A172 (cell line): Measurements from ENCODE around the gene MCC. TPM values are rescaled to one million over a fixed set of nuclear protein-coding genes. Genes with fewer than 3 reads are reported as not detected.

Source experiments
- DNase-seq: peaks from one replicate; pipeline ENCODE4 v3.0.0-alpha.2; 2015; ENCODE audit warnings: low spot score
- total RNA-seq: library from RNA; depleted of rRNA; stranded (reverse); fragments of >200 nt; shearing (Covaris generic); gene quantifications from 2 replicates; pipeline ENCODE4 v1.2.3, GENCODE V29; 2014

The MCC gene
- total RNA-seq, 1 experiment from 2014 or later: 1.8 TPM

DNA sequence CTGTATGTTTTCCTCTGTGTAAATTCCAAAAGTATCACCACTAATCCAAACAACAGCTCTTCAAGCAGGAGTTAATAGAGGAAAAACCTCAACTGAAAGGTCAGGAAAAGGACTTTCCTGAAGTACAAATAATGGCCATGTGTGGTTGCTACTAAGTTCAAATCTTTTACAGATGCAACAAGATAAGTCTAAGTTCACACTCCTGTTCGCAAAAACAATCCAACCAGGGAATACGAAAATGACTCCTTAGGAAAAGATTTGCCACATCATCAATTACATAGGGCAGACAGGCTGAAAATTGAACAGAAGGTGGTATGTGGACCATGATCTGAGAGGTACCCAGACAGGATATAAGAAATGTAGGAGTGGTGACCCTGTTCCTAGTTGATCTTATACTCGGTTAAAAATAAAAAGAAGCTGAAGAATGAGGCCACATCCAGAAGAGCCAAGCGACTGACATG, 263.6 kb downstream of the MCC start:
- no peak for DNase-seq

DNA sequence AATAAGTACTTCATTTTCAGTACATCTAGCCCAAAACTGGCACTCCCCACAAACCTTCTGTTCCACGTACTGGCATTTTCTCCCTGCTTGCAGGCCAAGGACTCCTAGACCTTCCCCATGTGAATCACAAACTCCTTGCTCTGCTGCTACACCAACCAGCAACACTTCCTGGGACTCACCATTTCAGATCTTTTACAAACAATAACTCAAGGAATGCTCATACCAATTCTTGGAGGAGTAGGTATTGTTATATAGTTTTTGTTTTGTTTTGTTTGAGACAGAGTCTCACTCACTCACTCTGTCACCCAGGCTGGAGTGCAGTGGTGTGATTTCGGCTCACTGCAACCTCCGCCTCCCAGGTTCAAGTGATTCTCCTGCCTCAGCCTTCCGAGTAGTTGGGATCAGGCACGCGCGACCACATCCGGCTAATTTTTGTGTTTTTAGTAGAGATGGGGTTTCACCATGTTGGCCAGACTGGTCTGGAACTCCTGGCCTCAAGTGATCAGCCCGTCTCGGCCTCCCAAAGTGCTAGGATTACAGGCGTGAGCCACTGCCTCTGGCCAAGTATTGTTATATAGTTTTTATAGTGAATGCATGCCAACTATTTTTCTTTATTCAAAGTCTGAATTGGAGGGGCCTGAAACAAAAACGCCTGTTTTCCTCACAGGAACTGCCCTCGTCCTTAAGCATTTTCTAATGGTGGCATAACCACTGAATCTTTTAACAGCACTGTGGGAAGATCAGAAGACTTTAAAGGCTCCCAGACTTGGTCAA, 264.2 kb downstream of the MCC start:
- DNase-seq: no peak

DNA sequence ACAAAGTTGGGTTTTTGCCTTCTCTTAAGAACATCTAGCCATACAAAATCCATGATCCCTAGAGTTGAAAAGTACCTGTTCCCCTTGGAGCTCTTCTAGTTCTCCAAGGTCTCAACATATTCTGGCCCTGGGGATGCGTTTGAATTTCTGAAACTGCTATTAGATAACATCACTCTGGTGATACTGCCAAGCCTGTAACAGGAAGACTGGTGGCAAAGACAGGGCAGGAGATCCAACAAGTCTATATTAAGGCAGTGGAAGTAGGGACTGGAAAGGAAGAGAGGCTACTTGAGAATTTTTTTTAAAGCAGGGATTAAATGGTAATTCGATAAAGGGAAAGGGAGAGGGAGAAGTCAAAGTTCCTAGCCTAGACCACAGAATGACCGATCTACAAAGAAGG, 264.9 kb downstream of the MCC start:
- DNase-seq: no peak

DNA sequence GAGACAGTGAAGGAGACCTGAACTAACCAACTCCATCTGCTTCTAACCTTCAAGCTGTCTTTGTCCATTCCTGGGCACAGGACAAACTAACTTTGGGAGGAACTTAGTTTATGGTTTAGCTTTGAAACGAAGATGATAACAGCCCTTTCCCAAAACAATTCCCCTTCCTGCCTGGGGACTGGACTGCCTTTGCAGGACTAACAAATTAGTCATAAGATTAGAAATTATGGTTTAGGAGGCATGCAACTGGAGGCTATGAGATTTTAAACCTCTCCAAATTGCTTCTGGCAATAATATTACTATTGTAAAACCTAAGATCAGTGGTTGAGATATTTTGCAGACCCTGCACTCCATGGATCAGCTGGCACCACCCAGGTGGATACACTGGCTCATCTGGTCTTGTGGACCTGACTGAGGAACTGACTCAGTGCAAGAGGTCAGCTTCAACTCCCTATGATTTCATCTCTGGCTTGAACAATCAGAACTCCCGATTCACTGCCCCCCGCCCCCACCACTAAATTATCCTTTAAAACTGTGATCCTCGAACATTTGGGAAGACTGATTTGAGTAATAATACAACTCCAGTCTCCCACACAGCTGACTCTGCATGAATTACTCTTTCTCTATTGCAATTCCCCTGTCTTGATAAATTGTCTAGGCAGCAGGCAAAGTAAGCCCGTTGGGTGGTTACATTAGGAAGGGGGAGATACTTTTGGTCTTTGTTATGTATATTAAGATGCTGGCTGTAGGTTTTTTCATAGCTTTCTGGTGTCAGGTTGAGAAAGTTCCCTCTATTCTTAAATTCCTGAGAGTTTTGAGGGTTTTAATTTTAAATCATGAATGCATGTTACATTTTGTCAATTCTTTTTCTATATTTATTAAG, 266.7 kb downstream of the MCC start:
- no peak for DNase-seq

DNA sequence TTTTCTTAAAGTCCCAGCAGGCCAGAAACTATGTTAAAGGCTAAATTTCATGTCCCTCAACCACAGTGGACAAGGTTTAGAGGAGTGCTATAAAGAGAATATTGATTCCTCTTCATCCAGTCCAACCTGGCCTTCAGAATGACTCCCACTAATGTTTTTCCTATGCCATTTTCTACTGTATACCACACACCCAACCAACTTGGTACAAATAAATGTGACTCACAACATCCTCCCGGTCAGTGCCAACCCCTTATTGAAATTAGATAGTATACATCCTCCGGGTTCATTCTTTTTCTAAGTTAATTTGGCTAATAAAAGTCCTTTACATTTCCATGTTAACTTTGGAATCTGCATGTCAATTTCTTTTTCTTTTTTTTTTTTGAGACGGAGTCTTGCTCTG, 268.6 kb downstream of the MCC start:
- no peak for DNase-seq

DNA sequence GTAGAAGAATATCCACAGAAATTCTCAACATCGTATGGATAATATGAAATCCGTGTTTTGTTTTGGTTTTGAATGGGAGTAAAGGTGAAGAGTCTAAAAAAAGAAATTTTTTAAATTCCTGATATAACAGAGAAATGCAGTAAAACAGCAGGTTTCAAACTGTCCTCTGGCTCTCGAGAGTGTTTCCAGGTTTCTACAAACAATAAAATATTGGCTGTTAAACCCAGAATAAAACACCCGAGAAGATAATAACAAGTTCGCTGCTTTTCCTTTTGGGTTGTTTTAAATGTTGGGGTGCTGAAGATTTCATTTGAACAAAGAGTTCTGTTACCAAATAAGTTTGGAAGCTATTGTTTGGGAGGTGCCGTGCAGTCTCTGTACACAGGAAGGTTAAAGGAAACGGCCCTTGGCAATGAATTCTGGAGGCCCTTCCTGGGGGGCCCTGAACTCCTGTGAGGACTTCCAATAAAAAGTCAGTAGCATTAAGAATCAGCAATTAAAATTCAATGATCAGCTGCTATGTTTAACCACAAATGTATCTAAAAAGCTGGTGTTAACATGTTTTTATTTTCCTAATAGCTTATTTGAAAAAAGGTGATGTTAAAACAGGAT, 269.2 kb downstream of the MCC start:
- no peak for DNase-seq

DNA sequence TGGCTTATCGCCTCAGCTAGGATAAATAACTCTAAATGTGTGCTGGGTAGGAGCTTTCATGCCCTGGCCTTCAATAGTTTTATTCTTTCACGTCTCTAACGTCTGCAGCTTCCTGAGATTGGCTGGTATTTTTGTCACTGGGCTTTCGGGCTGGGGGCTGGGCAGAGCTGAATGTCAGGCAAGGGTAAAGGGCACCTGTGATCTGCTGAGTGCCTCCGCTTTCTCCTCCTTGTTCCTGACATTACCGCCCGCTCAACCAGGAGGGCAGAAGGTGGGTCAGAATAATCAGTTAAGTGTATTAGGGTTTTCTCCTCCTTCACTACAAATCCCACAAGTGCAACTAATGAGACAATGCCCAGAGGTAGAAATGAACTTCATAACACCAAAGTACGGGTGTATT, 270.1 kb downstream of the MCC start:
- DNase-seq: no peak

DNA sequence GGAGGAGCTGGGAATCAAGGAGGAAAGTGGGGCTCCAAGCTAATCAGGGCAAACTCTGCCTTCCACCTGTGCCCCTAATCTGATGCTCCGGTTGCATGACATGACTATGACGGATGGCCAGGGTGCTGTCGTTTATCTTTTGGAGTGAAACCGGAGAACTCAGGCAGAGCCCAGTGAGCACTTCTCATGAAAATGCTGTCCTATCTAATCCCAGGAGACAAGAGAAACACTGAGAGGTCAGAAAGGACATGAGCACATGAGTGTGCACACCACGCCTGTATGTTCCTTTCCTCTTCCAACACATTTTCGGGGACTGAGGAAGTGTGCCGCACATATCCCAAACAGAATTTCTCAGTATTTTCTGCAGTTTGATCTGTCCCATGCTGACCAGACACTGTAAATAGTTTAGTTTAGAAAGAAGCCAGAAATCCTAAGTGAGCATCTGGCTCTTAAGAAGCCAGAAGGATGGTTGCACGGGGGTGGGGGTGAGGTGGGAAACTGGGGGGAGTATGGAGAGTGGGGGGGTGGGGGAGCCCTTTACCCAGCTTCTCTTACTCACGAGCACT, 270.6 kb downstream of the MCC start:
- no peak for DNase-seq

DNA sequence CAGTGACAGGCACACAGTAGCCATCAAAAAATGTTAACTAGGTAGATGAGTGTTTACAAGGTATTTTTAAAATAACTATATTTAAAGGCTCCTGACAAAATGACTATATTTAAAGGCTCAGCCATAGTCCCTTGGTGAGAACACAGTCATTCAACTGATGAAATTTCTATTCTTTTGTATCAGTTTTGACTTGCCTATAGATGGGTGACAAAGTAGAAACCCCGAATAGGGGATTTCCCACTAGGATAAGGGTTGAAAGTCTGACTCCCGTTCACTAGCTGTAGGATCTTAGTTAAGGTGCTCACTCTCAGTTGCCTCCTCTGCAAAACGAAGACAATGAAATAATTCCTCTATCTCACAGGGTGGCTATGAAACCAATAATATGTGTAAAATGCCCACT, 271.7 kb downstream of the MCC start:
- no peak for DNase-seq

DNA sequence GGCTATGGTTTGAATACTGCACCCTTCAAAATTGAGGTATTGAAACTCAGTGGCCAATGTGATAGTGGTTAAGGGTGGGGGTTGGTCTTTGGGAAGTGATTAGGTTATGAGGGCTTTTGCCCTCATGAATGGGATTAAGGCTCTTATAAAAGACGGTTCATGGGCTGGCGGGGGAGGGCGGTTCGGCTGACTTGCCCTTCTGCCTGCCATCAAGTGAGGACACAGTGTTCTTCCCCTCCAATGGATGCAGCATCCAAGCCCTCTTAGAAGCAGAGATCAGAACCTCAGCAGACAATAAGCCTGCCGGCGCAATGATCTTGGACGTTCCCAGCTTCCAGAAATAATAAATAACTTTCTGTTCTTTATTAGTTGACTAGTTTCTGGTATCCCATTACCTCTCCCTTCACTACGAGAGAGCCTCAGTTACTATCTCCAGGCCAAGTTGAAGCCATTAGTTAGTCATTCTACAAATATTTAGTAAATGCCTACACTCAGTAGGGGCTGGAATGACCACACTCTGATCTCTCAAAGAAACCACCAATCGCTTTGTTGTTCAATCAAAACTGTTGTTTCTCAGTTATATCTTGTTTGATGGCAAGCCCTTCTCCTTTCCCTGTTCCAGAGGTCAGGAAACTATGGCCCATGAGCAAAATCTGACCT, 272.7 kb downstream of the MCC start:
- DNase-seq: no peak

DNA sequence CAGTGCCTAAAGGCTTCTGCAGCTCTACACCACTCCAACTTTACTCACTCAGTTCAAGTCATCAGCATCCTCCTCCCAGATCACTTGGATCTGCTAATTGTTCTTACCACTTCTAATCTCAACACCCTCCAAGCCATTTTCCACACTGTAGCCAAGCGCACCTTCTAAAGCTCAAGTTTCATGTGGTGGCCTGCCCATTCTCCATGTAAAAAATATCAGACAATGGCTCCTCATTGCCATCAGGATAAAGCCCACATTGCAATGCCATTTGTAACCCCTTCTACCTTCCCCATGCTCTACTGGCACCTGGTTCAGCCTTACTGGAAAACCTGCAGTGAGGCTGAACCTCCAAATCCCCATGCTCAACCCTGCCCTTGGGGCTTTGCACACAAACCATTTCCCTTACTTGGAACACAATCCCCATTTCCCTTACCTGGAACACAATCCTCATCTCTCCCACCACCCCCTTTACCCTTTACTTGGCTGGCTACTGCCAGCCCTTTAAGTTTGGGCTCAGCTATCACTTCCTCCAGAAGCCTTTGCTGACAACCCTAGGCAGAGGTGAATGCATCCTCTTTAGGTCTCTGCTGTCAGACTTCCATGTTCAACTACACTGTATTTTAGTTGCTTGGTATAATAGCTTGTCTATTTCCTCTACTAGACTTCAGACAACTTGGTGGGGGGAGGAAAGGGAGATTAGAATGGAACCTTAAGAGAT, 273.5 kb downstream of the MCC start:
- no peak for DNase-seq

DNA sequence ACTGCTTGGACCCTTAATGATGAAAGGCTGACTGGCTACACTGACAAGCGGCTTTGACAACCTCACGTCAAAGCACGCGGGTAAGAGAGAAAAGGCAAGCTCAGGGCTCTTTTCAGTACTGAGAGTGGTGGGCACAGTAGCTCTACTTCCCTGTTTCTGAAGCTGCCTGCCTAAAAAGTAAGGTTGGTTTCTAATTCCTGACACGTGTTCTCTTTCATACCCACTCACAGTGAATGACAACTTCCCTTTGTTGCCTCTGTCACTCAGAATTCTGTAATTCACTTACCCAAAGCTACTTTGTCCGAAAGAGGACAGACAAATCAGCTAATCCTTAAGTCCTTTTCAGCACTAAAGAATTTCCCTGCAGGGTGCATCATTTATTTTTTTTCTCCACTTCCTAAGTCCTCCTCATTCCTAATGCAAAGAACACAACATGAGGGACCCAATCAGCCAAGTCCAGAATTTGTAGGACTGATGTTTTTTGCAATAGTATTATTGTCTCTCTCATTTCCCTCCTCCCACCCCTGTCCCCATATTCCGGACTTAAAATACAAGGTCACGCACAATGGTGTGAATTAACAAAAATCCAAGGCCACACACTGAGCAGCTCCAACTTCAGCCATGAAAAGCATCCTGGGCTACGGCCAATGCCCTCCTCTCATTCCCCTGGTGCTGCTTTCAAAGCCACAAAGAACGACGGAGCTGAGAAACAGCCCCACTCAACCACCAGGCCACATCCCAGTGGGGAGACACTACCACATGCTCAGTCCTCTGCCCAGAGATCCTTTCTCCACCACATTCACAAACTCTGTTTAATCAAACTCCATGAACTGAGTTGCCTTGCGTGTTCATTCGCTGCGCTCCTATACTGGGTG, 274.5 kb downstream of the MCC start:
- no peak for DNase-seq

DNA sequence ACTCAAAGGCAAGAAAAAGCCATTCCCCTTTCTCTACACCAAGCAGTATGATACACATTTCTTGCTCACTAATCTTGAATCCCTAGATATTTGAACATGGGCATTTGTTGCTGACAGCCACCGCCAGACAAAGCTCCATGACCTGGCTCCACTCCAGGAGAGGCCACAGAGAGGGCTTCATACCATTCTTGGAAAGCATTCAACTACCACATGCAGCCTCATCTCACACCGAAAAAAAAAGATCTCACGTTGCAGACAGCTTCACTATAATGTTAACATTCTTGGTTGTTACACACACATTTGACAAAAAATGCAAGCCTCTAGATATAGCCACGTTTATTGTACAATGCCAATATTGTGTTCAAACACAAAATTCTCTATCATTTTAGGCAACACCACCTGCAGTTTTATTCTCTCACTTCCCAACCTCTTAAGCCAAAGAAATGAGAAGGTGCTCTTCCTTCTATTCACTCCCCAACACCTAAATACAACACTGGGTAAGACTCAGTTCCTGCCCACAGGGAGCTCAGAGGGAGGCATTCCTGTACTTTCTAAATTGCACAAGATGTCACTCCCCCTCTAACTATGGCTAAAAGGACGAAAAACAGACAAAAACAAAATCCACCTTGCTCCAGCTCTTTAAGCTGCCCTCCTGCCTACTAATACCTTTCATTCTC, 275.9 kb downstream of the MCC start:
- no peak for DNase-seq

DNA sequence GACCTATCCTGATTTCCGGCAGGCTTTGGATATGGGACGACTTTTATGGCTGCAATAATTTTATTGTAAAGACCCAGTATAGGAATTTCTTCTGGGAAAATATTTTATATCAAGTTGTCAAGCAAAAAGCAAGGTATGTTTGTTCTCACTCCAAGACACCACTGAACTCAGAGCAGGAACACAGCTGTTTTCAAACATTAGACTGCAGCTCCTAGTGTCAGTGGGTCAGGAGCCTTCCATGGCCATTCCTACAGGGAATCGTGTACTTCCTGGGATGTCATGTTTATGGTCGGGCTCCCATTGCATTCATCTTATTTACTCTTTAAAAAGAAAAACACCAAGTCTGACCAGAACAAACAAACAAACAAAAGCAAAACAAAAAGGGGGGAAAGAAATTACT, 278.8 kb downstream of the MCC start:
- DNase-seq: no peak

DNA sequence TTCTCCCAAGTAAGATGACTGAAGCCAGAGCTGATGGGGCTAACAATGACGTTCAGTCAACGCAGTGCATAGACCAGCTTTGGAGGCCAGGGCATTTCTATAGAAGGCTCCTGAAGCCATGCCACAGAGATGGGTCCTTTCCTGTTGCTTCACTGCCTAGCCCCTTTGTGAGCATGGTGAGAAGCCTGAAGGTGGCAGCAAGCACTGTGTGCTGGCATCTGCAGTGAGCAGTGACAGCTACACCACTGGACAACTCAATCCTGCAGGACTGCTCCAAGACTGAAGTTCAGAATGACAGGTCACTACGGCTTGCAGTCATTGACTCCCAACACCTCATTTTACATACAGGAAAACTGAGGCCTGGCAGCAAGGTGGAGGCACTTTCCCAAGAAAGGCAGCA, 282.4 kb downstream of the MCC start:
- DNase-seq: no peak

DNA sequence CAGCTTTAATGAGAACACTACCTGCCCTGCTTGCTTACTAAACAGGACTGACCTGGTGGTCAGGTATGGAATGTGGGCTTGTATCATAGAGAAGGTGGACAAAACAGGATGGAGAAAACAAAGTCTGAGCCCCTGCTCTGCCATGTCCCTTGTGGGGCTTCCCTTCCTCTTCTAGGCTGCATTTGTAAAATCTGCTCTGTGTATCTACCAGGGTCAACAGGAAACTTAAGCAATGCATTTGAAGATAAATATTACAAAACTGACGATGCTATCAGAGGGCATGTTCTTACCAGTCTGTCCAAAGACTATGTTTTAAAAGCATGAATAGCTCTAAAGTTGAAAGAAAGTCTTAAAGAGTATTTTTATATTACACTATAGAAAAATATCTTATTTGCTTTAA, 282.9 kb downstream of the MCC start:
- no peak for DNase-seq

DNA sequence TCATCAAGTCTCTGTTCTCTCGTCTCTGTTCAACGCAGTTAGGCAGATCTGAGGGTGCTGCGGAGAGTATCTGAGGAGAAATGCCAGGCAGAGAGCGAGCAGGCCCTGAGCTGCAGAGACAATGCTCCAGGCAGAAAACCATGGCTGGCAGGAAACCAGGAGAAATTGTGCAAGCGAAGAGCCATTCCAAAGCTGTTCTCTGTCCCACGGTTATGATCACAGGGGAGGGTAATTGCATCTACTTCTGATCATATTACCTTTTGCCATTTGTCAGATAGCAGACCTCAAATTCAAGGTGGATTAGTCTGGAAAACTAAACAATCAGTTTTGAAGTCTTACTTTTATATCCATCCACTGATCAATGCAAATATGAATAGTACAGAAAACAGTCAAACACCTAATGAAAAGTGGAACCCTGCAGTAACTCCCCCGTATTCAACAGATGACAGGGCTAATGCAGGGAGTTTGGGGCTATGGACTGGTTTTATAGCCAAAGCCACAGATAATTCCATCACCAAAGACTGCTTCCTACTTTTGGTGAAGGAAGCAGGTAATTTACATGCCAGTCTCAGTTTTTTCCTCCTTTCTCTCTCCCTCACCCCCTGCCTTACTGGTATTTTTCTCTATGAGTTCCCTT, 283.6 kb downstream of the MCC start:
- DNase-seq: no peak

DNA sequence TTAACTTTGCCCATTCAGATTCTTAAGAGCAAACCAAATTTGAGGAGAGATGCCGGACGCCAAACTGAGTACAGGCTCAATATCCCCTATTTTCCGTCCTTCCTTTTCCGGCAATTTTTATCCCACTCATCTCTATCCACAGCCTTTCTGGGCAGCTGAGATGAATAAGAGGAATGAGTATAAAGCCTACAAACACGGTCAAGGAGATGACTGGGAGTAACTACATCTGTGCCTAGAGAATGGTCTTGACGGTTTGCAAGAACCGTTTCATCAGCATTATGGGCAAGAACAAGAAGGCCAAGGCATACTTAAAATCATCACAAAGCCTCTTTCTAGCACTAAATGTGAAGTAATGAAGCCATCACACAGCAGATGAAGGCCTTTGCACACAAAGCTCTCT, 284.3 kb downstream of the MCC start:
- DNase-seq: no peak
